Measurements from ENCODE around the gene LGALS7B.
"Not testable (repeated sequence)": the region's sequence is repeated elsewhere in the genome, so short reads cannot be mapped to it uniquely, and the experiment has no call there.

Gene LGALS7B

DNA sequence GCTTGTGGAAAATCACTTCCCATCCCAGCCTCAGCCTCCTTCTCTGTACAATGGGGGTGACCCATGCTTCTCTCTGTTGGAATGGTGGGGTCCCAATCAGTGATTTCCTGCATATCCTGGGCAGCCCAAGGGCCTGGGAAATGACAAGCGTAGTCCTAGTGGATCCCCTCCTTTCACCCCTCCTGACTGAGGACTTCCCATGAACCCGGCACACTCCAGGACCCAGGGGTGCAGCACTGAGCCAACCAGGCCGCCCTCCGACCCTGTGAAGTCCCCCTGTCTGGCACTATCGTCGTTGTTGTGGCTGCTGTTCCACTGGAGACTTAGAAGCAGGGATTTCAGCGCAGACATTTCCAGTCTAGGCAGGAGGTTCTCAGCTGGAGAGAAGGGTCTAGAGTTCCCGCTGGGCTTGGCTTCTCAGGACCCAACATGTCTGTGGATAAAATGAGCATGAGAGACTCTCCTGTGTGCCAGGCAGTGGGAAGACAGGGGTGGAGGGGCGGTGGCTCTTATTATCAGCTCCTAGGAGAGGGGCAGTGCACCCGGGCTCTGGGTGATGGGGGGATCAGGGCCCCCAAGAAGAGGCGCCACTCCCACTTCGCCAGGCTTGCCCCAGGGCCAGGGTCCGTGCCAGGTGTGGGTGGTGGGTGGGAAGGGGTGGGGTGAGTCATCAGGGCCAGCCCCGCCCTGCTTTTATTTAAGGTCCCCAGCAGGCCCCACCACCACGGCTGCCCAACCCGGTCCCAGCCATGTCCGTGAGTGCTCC, at the start of gene LGALS7B:
Gene LGALS7B, plus strand, starts transcription at position 723 of the 766 bp plus-strand sequence. Its CDS starts 27 bp downstream, at position 750.
- Mint-ChIP-seq H3K27me3 (peaks cover 1% of the 10 kb centered on the region), H3K4me1 (ENCODE audit: low read depth) (peaks cover 8% of the 10 kb centered on the region), H3K9me3 (no peaks in the 10 kb centered on the region), H3K27ac (no peak within 1 kb of the TSS), H3K36me3 (ENCODE audit: low read depth) (no peaks in the 10 kb centered on the region), H3K4me3 (no peak within 1 kb of the TSS)
- intact Hi-C loops (cut with micrococcal nuclease), result no loop called here

DNA sequence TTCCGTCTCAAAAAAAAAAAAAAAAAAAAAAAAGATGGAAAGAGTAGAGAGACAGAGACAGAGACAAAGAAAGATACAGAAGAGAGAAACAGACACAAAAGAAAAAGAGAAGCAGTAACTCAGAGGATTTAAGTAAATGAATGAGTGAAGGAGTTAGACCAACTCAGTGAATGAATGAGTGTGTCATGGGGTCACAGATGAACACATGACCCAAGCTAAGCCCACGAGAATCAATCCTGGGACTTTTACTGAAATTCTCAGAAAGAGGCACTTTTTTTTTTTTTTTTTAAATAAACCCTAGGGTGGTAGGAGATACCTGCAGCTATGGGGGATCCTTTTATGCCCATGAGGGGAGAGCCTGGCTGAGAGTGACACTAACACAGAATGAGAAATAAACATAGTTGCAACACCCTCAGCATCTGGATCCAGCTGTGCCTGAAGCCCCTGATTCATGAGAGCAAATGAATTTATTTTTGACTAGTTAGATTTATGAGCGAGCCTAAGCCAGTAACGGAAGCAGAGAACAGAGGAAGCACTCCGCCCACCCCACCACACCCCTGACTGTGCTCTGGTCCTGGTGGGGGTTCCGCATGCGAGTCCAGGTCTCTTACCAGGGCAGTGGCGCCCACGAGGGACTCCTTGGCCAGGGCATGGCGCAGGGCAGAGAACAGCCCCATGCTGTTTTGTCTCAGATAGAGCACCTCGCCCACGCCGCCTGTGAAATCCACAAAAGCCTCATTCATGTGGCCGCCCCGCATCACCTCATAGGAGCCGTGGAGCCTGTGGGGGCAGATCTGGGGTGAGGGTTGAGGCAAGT, 49.4 kb upstream of the LGALS7B start:
- intact Hi-C loops (cut with micrococcal nuclease), result loop anchor here (10.0 kb wide), 1 partner anchor 105 kb away; the partner anchor contains the start of gene HNRNPL
- H3K9me3 Mint-ChIP-seq, result no peaks in the 10 kb centered on the region
- H3K36me3 Mint-ChIP-seq (ENCODE audit: low read depth), result no peaks in the 10 kb centered on the region
- peaks cover 32% of the 10 kb centered on the region for H3K4me1 Mint-ChIP-seq (ENCODE audit: low read depth)
- peak overlapping the region; percentile 12 for H3K27ac Mint-ChIP-seq
- no peak overlapping the region for H3K4me3 Mint-ChIP-seq
- peaks cover 31% of the 10 kb centered on the region for H3K27me3 Mint-ChIP-seq

DNA sequence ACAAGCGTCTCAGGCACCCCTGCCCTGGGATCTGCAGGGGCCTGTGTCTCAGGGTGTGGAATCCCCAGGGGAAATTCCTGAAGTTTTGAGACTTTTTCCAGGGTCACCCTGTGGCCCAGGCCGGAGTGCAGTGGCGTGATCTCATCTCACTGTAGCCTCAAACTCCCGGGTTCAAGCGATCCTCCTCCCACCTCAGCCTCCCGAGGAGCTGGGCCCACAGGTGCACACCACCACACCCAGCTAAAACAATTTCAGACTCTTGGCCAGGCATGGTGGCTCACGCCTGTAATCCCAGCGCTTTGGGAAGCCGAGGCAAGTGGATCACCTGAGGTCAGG, 48.8 kb upstream of the LGALS7B start:
- H3K9me3 Mint-ChIP-seq, result no peaks in the 10 kb centered on the region

DNA sequence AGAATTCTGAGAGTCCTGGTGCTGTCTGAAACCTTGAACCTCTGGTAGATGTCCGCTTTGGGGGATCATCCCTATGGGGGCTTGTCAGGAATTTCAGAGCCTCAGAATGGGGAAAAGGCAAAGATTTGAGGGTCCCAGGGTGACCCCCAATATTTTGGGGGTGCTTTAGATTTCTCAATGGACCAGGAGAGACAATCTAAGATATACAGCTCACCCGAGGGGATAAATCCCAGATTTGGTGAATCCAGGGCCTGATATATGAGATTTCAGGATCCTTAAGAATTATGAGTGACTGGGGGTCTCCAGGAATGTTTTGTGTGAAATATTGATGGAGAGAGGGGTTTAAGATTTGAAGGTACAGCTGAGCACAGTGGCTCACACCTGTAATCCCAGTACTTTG, 48.1 kb upstream of the LGALS7B start:
- Mint-ChIP-seq H3K27ac (no peak overlapping the region), H3K9me3 (no peaks in the 10 kb centered on the region), H3K4me1 (ENCODE audit: low read depth) (peaks cover 23% of the 10 kb centered on the region), H3K4me3 (no peak overlapping the region), H3K36me3 (ENCODE audit: low read depth) (no peaks in the 10 kb centered on the region), H3K27me3 (peaks cover 37% of the 10 kb centered on the region)
- intact Hi-C loops (cut with micrococcal nuclease), result no loop called here

More for the DNA sequence above, 48.8 kb upstream of the LGALS7B start:
- intact Hi-C loops (cut with micrococcal nuclease), result no loop called here
- peaks cover 26% of the 10 kb centered on the region for H3K4me1 Mint-ChIP-seq (ENCODE audit: low read depth)
- H3K27me3 Mint-ChIP-seq, result peaks cover 32% of the 10 kb centered on the region
- H3K36me3 Mint-ChIP-seq (ENCODE audit: low read depth), result no peaks in the 10 kb centered on the region
- H3K27ac Mint-ChIP-seq, result no peak overlapping the region
- H3K4me3 Mint-ChIP-seq, result no peak overlapping the region

DNA sequence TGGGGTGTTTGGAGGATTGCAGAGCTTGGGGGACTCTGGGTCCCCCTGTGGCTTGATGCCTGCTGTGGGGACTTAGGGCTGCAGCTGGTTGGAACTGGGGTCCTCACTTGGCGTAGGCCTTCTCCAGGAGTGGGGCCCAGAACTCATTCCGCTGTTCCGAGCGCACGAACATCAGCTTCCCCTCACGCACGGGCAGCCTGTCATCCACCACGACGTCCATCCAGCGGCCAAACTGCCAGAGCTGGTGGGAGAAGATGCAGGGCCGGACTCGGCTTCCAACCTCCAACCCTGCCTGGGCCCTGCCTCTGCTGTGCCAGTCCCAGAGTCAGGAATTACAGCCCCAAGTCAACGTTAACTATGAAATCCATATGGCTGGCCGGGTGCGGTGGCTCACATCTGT, 47.3 kb upstream of the LGALS7B start:
- peaks cover 19% of the 10 kb centered on the region for H3K4me1 Mint-ChIP-seq (ENCODE audit: low read depth)
- no peak overlapping the region for H3K4me3 Mint-ChIP-seq
- H3K27me3 Mint-ChIP-seq, result peaks cover 35% of the 10 kb centered on the region
- no peaks in the 10 kb centered on the region for H3K36me3 Mint-ChIP-seq (ENCODE audit: low read depth)
- intact Hi-C loops (cut with micrococcal nuclease), result no loop called here
- no peak overlapping the region for H3K27ac Mint-ChIP-seq
- no peaks in the 10 kb centered on the region for H3K9me3 Mint-ChIP-seq

DNA sequence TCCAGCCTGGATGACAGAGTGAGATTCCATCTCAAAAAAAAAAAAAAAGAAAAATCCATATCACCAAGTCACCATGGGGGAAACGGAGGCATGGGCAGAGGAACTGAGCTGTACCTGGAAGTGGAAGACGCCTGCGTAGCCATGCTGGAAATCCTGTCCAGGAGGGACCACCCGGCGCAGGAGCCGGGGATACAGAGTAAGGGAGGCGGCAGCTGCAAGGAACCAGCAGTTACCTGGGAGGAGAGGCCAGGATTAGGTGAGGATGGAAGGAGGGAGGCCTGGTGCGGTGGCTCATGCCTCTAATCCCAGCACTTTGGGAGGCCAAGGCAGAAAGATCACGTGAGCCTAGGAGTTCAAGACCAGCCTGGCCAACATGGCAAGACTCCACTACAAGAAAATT, 46.7 kb upstream of the LGALS7B start:
- no peaks in the 10 kb centered on the region for H3K36me3 Mint-ChIP-seq (ENCODE audit: low read depth)
- H3K4me1 Mint-ChIP-seq (ENCODE audit: low read depth), result peaks cover 15% of the 10 kb centered on the region
- H3K9me3 Mint-ChIP-seq, result no peaks in the 10 kb centered on the region
- no peak overlapping the region for H3K27ac Mint-ChIP-seq
- H3K27me3 Mint-ChIP-seq, result peaks cover 32% of the 10 kb centered on the region
- intact Hi-C loops (cut with micrococcal nuclease), result no loop called here
- H3K4me3 Mint-ChIP-seq, result no peak overlapping the region

DNA sequence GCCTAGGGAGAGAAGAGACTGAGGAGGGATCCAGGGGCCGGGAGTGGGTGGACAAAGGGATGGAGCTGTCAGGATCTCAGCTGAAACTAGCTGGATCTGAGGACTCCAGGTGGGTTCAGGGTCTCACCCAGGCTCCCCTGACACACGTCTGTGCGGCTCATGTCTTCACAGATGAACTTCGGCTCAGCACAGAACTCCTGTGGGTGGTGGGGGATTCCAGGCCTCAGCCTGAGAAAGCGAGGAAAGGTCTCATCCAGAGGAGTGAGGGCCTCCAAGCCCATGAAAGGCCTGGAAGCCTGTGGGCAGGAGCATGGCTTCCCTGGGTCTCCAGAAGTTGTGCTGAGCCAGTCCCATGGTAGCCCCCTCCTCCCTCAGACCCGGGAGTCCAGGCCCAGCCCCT, 46.1 kb upstream of the LGALS7B start:
- intact Hi-C loops (cut with micrococcal nuclease), result no loop called here
- Mint-ChIP-seq H3K27me3 (peaks cover 26% of the 10 kb centered on the region), H3K9me3 (no peaks in the 10 kb centered on the region), H3K36me3 (ENCODE audit: low read depth) (no peaks in the 10 kb centered on the region), H3K4me3 (no peak overlapping the region), H3K4me1 (ENCODE audit: low read depth) (peaks cover 9% of the 10 kb centered on the region), H3K27ac (no peak overlapping the region)

DNA sequence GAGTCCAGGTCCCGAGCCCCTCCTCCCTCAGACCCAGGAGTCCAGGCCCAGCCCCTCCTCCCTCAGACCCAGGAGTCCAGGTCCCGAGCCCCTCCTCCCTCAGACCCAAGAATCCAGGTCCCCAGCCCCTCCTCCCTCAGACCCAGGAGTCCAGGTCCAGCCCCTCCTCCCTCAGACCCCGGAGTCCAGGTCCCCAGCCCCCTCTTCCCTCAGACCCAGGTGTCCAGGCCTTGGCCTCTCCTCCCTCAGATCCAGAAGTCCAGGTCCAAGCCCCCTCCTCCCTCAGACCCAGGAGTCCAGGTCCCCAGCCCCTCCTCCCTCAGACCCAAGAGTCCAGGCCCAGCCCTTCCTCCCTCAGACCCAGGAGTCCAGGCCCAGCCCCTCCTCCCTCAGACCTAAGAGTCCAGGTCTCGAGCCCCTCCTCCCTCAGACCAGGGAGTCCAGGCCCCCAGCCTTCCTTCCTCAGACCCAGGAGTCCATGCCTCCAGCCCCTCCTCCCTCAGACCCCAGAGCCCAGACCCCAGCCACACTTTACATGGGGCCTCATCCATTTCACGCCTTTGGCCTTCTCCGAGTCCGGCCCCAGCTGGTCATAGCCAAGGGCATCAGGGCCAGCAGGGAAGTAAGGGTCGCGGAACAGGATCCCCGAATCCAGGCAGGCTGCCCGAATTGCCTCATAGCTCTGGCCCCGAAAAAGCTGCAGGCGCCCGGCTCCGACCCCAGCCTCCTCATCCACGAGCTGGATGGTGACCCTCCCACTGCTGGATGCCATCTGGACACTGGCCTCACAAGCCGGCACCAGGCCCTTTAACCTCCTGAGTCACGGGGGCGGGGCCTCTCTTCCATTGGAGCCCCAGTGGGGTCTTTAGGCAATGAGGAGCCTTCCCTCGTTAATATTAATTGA, 45.4 kb upstream of the LGALS7B start:
- intact Hi-C loops (cut with micrococcal nuclease), result no loop called here
- Mint-ChIP-seq H3K9me3 (no peaks in the 10 kb centered on the region), H3K4me1 (ENCODE audit: low read depth) (peaks cover 8% of the 10 kb centered on the region), H3K36me3 (ENCODE audit: low read depth) (no peaks in the 10 kb centered on the region), H3K27ac (no peak overlapping the region), H3K27me3 (peaks cover 18% of the 10 kb centered on the region), H3K4me3 (no peak overlapping the region)

DNA sequence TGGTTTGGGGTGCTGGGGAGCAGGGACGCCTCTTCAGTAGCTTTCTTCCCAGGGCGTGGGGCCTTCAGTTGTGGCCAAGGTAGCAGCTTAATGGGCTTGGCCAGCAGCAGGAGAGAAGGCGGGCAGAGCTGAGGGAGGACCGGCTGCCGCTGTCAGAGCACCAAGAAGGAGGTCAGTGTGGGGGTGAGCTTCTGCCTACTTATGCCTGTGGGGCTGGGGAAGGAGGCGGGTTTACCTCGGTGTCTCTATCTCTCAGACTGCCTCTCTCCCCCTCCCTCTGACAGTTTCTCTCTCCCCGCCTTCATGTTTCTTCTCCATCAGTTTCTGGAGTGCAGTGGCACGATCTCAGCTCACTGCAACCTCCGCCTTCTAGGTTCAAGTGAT, 44.7 kb upstream of the LGALS7B start, which contains the start of gene CAPN12:
Gene CAPN12, minus strand, starts transcription at position 177 of the 384 bp plus-strand sequence. CDS start 309 bp downstream, outside the sequence.
- H3K27me3 Mint-ChIP-seq, result peaks cover 16% of the 10 kb centered on the region
- intact Hi-C loops (cut with micrococcal nuclease), result no loop called here
- H3K36me3 Mint-ChIP-seq (ENCODE audit: low read depth), result no peaks in the 10 kb centered on the region

DNA sequence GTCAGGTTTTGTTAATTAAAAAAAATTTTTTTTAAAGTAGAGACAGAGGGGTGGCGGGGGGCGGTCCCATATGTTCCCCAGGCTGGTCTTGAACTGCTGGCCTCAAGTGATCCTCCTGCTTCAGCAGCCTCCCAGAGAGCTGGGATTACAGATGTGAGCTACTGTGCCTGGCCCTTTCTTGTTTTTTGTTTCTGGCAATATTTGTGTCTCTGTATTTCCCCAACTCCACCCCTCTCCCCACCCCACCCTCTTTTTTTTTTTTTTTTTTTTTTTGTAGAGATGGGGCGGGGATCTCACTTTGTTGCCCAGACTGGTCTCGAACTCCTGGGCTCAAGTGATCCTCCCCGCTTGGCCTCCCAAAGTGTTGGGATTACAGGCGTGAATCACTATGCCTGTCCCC, 44.1 kb upstream of the LGALS7B start:
- Mint-ChIP-seq H3K36me3 (ENCODE audit: low read depth) (no peaks in the 10 kb centered on the region), H3K4me1 (ENCODE audit: low read depth) (no peaks in the 10 kb centered on the region), H3K27ac (no peak overlapping the region), H3K9me3 (no peaks in the 10 kb centered on the region), H3K27me3 (peaks cover 20% of the 10 kb centered on the region), H3K4me3 (no peak overlapping the region)
- intact Hi-C loops (cut with micrococcal nuclease), result no loop called here

More for the DNA sequence above, 44.7 kb upstream of the LGALS7B start, which contains the start of gene CAPN12:
- Mint-ChIP-seq H3K4me1 (ENCODE audit: low read depth) (peaks cover 4% of the 10 kb centered on the region), H3K9me3 (no peaks in the 10 kb centered on the region), H3K4me3 (no peak within 1 kb of the TSS), H3K27ac (no peak within 1 kb of the TSS)

DNA sequence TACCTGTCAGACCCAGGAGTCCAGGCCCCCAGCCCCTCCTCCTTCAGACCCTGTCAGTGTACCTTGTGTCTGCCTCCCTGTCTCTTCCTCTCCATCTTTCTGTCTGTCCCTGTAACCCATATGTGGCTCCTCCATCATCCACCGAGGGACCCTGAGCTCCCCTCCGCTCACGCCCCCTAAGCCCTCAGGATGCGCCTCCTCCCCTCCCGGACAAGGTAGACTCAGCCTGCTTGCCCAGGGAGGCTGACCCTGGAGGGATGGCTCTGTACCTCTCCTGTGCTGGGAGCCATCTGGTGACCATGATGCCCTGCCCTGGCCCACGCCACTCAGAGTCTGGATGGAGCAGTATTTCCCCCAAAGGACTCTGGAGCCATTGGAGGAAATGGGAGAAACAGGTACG, 43.7 kb upstream of the LGALS7B start:
- Mint-ChIP-seq H3K9me3 (no peaks in the 10 kb centered on the region), H3K27me3 (peaks cover 23% of the 10 kb centered on the region)
- intact Hi-C loops (cut with micrococcal nuclease), result no loop called here

DNA sequence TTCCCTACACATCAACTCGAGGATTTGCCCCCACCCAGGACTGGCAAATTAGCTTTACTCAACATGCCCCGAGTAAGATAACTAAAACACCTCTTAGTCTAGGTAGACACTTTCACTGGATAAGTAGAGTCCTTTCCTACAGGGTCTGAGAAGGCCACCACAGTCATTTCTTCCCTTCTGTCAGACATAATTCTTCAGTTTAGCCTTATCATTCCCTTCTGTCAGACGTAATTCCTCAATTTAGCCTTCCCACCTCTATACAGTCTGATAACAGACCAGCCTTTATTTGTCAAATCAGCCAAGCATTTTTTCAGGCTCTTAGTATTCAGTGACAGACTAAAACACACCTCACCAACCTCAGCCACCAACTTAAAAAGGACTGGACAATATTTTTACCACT, 35.2 kb upstream of the LGALS7B start:
- H3K4me3 Mint-ChIP-seq; intact Hi-C loops (cut with micrococcal nuclease); H3K4me1 Mint-ChIP-seq (ENCODE audit: low read depth); H3K27ac Mint-ChIP-seq; H3K36me3 Mint-ChIP-seq (ENCODE audit: low read depth); H3K9me3 Mint-ChIP-seq: not testable (repeated sequence)
- peaks cover 16% of the 10 kb centered on the region for H3K27me3 Mint-ChIP-seq

More for the DNA sequence above, 43.7 kb upstream of the LGALS7B start:
- Mint-ChIP-seq H3K27ac (no peak overlapping the region), H3K4me3 (no peak overlapping the region), H3K4me1 (ENCODE audit: low read depth) (no peaks in the 10 kb centered on the region), H3K36me3 (ENCODE audit: low read depth) (no peaks in the 10 kb centered on the region)

DNA sequence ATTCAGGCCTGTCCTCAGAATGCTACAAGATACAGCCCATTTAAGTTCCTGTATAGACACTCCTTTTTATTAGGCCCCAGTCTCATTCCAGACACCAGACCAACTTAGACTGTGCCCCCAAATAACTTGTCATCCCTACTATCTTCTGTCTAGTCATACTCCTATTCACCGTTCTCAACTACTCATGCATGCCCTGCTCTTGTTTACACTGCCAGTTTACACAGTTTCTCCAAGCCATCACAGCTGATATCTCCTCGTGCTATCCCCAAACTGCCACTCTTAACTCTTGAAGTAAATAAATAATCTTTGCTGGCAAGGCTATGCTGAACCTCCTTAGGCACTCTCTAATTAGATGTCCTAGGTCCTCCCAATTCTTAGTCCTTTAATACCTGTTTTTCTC, 34.8 kb upstream of the LGALS7B start:
- H3K9me3 Mint-ChIP-seq; intact Hi-C loops (cut with micrococcal nuclease); H3K27ac Mint-ChIP-seq; H3K4me1 Mint-ChIP-seq (ENCODE audit: low read depth); H3K4me3 Mint-ChIP-seq; H3K36me3 Mint-ChIP-seq (ENCODE audit: low read depth): not testable (repeated sequence)
- H3K27me3 Mint-ChIP-seq, result peaks cover 16% of the 10 kb centered on the region

Measured in dendritic cell treated with granulocyte-macrophage colony-stimulating factor and Interleukin-4, amounts not matched to agents 40 ng/mL and 50 ng/mL, for 4 days (primary cell).